HepG2 (cell line): Measurements from ENCODE around the gene PATL1. TPM values are rescaled to one million over a fixed set of nuclear protein-coding genes. Genes with fewer than 3 reads are reported as not detected.
A peak's percentile ranks its signal among the peaks of the same experiment; 100 is the strongest.

Source experiments
- AHR ChIP-seq: IDR thresholded peaks from 2 replicates; pipeline ENCODE4 v1.6.1; 2018; ENCODE audit warnings: missing genetic modification reagents, missing compliant biosample characterization
- CEBPB ChIP-seq: IDR thresholded peaks from 2 replicates; pipeline ENCODE4 v1.6.1; 2011; ENCODE audit warnings: low read depth, low read length, improper control_type of control experiment, borderline replicate concordance
- ELF4 ChIP-seq: sonication (generic); formaldehyde crosslinking; IDR thresholded peaks from 2 replicates; pipeline ENCODE4 v1.5.0; 2020; ENCODE audit warnings: missing genetic modification reagents, mild to moderate bottlenecking, moderate library complexity, borderline replicate concordance
- GPN1 ChIP-seq: sonication (generic); formaldehyde crosslinking; IDR thresholded peaks from 2 replicates; pipeline ENCODE4 v1.5.1; 2020; ENCODE audit warnings: missing genetic modification reagents, borderline replicate concordance
- JUN ChIP-seq: sonication (generic); formaldehyde crosslinking; IDR thresholded peaks from 2 replicates; pipeline ENCODE4 v1.4.0; 2020; ENCODE audit warnings: mild to moderate bottlenecking, missing genetic modification reagents
- KMT2A ChIP-seq: sonication (generic); formaldehyde crosslinking; IDR thresholded peaks from 2 replicates; pipeline ENCODE4 v1.4.0; 2020; ENCODE audit warnings: missing genetic modification reagents
- RXRA ChIP-seq: sonication (generic); formaldehyde crosslinking; IDR thresholded peaks from 2 replicates; pipeline ENCODE4 v1.5.1; 2020; ENCODE audit warnings: missing genetic modification reagents
- SMAD1 ChIP-seq: sonication (generic); formaldehyde crosslinking; IDR thresholded peaks from 2 replicates; pipeline ENCODE4 v1.4.0; 2020; ENCODE audit warnings: missing genetic modification reagents, low read depth, mild to moderate bottlenecking, borderline replicate concordance
- TGIF2 ChIP-seq: IDR thresholded peaks from 2 replicates; pipeline ENCODE4 v1.6.1; 2016; ENCODE audit warnings: control low read depth, missing compliant biosample characterization
- ZBTB7A ChIP-seq: sonication (generic); formaldehyde crosslinking; IDR thresholded peaks from 2 replicates; pipeline ENCODE4 v1.8.0; 2022; ENCODE audit warnings: mild to moderate bottlenecking, missing genetic modification reagents
- ZC3H13 ChIP-seq: sonication (generic); formaldehyde crosslinking; IDR thresholded peaks from 2 replicates; pipeline ENCODE4 v1.8.1; 2023; ENCODE audit warnings: mild to moderate bottlenecking, missing genetic modification reagents, moderate library complexity
- ZMYM2 ChIP-seq: sonication (generic); formaldehyde crosslinking; IDR thresholded peaks from 2 replicates; pipeline ENCODE4 v1.8.0; 2022; ENCODE audit warnings: mild to moderate bottlenecking, missing genetic modification reagents
- ZNF431 ChIP-seq: sonication (generic); formaldehyde crosslinking; IDR thresholded peaks from 2 replicates; pipeline ENCODE4 v1.9.0; 2022; ENCODE audit warnings: missing genetic modification reagents, low read depth, mild to moderate bottlenecking, borderline replicate concordance
- ZNF609 ChIP-seq: sonication (generic); formaldehyde crosslinking; IDR thresholded peaks from 2 replicates; pipeline ENCODE4 v1.4.0; 2020; ENCODE audit warnings: mild to moderate bottlenecking, missing genetic modification reagents, borderline replicate concordance
- polyA plus RNA-seq, 8 experiments: library from polyadenylated mRNA; depleted of rRNA in 3 of 8; stranded (reverse) in 7 of 8; unstranded in 1 of 8; fragments of >200 nt; fragmentation: Illumina TruSeq in 4 of 8; extraction: Trizol in 4 of 8; gene quantifications; 2 replicates each; pipeline versions ENCODE4 v1.2.1 to v1.2.3, GENCODE V29; 2011 to 2016; ENCODE audit warnings: low read depth in 4 of 8, missing spikeins in 1 of 8, mixed read lengths in 1 of 8; ENCODE audit not compliant: insufficient read depth in 1 of 8
- total RNA-seq, 5 experiments: library from RNA; depleted of rRNA; stranded (reverse); fragments of >200 nt; fragmentation: Illumina TruSeq; extraction: Trizol; gene quantifications; 2 replicates each; pipeline ENCODE4 v1.2.3, GENCODE V29; 2016; ENCODE audit warnings: low read depth in 1 of 5
- TF ChIP-seq, protein P1 (sequence below): sonication (generic); formaldehyde crosslinking; IDR thresholded peaks from 2 replicates; pipeline ENCODE4 v1.8.1; 2022; ENCODE audit warnings: mild to moderate bottlenecking, missing genetic modification reagents
- TF ChIP-seq, protein P2 (sequence below): sonication (generic); formaldehyde crosslinking; IDR thresholded peaks from 2 replicates; pipeline ENCODE4 v1.4.0; 2020; ENCODE audit warnings: missing genetic modification reagents, borderline replicate concordance
- TF ChIP-seq, protein P3 (sequence below): IDR thresholded peaks from 2 replicates; pipeline ENCODE4 v1.6.1; 2016; ENCODE audit warnings: mild to moderate bottlenecking, missing biosample characterization, missing genetic modification reagents

PATL1 gene
- total and polyA plus RNA-seq, 2 of the 13 experiments (the other 11 are each of a cell fraction or from before 2014, with no cell fraction given): 12.9 to 26.8 TPM

- TF ChIP-seq ZBTB7A (CRISPR knock-in tag) (no peak), SMAD1 (CRISPR knock-in tag) (no peak), TGIF2 (CRISPR knock-in tag) (peak; percentile 77), RXRA (peak; percentile 35; the same call in 1 of the 2 replicates), JUN (no peak), KMT2A (CRISPR knock-in tag) (0 out of 2 replicates have a peak, but pooled peaks have one; percentile 3), ZNF609 (CRISPR knock-in tag) (no peak), ZMYM2 (no peak), ZC3H13 (CRISPR knock-in tag) (no peak), AHR (CRISPR knock-in tag) (no peak), ZNF431 (CRISPR knock-in tag) (0 out of 2 replicates have a peak, but pooled peaks have one; percentile 34), GPN1 (CRISPR knock-in tag) (no peak), CEBPB (peak; percentile 53; the same call in 1 of the 2 replicates), ELF4 (CRISPR knock-in tag) (no peak)
- TF ChIP-seq, protein P1, sequence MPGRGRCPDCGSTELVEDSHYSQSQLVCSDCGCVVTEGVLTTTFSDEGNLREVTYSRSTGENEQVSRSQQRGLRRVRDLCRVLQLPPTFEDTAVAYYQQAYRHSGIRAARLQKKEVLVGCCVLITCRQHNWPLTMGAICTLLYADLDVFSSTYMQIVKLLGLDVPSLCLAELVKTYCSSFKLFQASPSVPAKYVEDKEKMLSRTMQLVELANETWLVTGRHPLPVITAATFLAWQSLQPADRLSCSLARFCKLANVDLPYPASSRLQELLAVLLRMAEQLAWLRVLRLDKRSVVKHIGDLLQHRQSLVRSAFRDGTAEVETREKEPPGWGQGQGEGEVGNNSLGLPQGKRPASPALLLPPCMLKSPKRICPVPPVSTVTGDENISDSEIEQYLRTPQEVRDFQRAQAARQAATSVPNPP (CRISPR knock-in tag): no peak
- TF ChIP-seq, protein P2, sequence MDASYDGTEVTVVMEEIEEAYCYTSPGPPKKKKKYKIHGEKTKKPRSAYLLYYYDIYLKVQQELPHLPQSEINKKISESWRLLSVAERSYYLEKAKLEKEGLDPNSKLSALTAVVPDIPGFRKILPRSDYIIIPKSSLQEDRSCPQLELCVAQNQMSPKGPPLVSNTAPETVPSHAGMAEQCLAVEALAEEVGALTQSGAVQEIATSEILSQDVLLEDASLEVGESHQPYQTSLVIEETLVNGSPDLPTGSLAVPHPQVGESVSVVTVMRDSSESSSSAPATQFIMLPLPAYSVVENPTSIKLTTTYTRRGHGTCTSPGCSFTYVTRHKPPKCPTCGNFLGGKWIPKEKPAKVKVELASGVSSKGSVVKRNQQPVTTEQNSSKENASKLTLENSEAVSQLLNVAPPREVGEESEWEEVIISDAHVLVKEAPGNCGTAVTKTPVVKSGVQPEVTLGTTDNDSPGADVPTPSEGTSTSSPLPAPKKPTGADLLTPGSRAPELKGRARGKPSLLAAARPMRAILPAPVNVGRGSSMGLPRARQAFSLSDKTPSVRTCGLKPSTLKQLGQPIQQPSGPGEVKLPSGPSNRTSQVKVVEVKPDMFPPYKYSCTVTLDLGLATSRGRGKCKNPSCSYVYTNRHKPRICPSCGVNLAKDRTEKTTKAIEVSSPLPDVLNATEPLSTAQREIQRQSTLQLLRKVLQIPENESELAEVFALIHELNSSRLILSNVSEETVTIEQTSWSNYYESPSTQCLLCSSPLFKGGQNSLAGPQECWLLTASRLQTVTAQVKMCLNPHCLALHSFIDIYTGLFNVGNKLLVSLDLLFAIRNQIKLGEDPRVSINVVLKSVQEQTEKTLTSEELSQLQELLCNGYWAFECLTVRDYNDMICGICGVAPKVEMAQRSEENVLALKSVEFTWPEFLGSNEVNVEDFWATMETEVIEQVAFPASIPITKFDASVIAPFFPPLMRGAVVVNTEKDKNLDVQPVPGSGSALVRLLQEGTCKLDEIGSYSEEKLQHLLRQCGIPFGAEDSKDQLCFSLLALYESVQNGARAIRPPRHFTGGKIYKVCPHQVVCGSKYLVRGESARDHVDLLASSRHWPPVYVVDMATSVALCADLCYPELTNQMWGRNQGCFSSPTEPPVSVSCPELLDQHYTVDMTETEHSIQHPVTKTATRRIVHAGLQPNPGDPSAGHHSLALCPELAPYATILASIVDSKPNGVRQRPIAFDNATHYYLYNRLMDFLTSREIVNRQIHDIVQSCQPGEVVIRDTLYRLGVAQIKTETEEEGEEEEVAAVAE: no peak
- TF ChIP-seq, protein P3, sequence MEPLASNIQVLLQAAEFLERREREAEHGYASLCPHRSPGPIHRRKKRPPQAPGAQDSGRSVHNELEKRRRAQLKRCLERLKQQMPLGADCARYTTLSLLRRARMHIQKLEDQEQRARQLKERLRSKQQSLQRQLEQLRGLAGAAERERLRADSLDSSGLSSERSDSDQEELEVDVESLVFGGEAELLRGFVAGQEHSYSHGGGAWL (CRISPR knock-in tag): no peak
These were observed 468 bp downstream of the PATL1 start (continued) for GRCh38 chr11:59668188-59668949.
